GM12872 (cell line): Measurements from ENCODE around the gene CRABP2.

ENCODE experiments used
- CTCF ChIP-seq: IDR thresholded peaks from 3 replicates; pipeline ENCODE4 v1.5.1; 2011; ENCODE audit warnings: low read depth, mild to moderate bottlenecking, low read length, moderate library complexity; ENCODE audit not compliant: insufficient read depth

CRABP2 gene

GRCh38 chr1:156740237-156740740, 34.9 kb upstream of the CRABP2 start:
- no peak for TF ChIP-seq CTCF

DNA sequence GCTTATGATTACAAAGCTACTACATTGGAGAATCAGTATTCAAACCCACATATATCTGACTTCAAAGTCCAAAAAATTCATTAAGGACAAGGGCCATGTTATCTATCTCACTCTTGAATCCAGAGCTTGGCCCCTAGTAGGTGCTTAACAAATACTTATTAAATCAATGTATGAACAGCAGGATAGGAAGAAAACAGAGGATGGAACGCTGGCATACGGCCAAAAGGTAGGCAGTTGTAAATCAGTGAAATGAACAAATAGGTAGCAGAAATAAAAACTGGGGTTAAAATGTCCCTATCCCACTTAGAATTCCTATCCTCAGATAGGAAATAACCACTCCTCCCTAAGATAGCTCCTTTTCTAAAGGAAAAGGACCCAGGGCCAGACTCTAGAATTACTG, 33.5 kb upstream of the CRABP2 start:
- no peak for TF ChIP-seq CTCF

GRCh38 chr1:156738407-156738806, 33.0 kb upstream of the CRABP2 start:
- no peak for TF ChIP-seq CTCF

- TF ChIP-seq CTCF = no peak
Observed at GRCh38 chr1:156733989-156734584, 28.7 kb upstream of the CRABP2 start.

DNA sequence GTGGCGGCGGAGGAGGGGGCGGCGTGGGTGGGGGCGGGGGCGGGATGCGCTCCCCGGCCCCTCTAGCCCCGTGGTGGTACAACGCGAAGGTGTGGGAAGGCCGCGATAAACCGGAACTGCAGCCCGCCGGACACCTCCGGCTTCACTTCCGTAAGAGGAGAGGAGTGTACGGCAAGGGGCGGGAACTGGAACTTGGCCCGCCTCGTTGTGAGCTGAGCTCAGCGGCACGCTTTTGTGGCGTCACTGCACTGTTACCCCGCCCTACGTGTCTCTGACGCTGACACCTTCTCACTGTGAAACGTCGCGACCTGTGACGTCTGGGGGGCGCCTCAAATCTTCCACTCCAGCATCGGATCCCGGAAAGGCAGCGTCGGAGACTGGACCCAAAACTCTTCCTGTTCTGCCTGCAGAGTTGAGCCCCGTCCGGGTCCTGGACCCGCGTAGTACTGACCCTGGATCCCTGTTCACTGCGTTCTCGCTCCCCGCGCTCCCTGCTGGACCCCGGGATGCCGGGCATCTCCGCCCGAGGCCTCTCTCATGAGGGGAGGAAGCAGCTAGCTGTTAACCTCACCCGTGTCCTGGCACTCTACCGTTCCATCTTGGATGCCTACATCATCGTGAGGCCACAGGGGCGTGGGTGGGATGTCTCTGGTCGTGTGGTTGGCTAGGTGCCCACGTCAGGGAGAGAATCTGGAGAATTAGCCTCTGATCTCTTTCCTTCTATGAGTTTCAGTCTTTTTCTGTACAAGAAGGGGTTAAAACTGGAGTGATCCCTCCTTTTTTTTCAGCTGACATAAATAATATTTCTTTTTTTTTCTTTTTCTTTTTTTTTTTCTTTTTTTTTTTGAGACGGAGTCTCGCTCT, 23.4 kb upstream of the CRABP2 start, which contains the start of gene ISG20L2:
Gene ISG20L2 (minus strand): TSS at position 168 of the 864 bp plus-strand sequence. CDS start 1,114 bp downstream, outside the sequence.
- TF ChIP-seq CTCF = no peak

GRCh38 chr1:156727926-156728598, 22.7 kb upstream of the CRABP2 start, which contains the start of gene METTL25B:
METTL25B (plus strand) TSS chr1:156728469; CDS start chr1:156729105, 636 bp downstream.
- no peak for TF ChIP-seq CTCF

DNA sequence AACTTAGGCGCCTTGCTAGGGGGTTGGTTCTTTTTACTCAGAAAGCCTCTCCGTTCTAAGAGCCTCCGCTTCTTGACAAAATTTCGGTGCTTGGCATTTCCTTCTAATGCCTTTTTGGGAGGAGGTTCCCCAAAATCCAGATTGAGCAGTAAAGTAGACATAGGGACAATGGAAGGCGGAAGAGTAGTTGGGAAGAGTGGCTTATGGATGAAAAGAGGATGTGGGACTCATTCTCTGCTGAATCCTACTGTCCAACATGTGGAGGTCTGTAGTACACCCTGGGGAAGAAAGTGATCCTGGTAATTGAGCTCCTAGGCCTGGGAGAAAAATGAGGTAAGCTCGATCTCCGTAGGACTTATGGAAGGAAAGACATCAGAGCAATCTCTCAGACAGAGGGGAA, 22.1 kb upstream of the CRABP2 start:
- no peak for TF ChIP-seq CTCF
